GM23338 (cell line): ENCODE data around the gene SEMA6B. TPM values are rescaled to one million over a fixed set of nuclear protein-coding genes. Genes with fewer than 3 reads are reported as not detected.

Experiments
- ATAC-seq: fragments of 200-7000 bp; cut with Tn5 transposase; 3 replicates; pipeline ENCODE4 v1.9.1; 2020
- DNase-seq: peaks from one replicate; pipeline ENCODE4 v3.0.0-alpha.2; 2015; ENCODE audit warnings: low spot score
- H2AFZ ChIP-seq: fragments of 200-600 bp; sonication (generic); 2 replicates; pipeline ENCODE4 v1.8.0; 2016; ENCODE audit warnings: antibody characterized with exemption, mild to moderate bottlenecking, moderate library complexity
- H3F3A ChIP-seq: fragments of 200-600 bp; sonication (generic); replicated peaks from 2 replicates; pipeline ENCODE4 v1.8.0; 2017; ENCODE audit warnings: antibody characterized with exemption, mixed run types, low read depth
- H3K27ac ChIP-seq: fragments of 200-600 bp; sonication (generic); 2 replicates; pipeline ENCODE4 v1.6.1; 2016; ENCODE audit warnings: low read depth
- H3K27me3 ChIP-seq: fragments of 200-600 bp; sonication (generic); 2 replicates; pipeline ENCODE4 v1.8.0; 2016; ENCODE audit warnings: mild to moderate bottlenecking, mixed run types, moderate library complexity; ENCODE audit not compliant: insufficient read depth
- H3K36me3 ChIP-seq: fragments of 200-600 bp; sonication (generic); 2 replicates; pipeline ENCODE4 v1.8.0; 2016; ENCODE audit warnings: mild to moderate bottlenecking; ENCODE audit not compliant: insufficient read depth
- H3K4me1 ChIP-seq: fragments of 200-600 bp; sonication (generic); 2 replicates; pipeline ENCODE4 v1.8.0; 2016; ENCODE audit warnings: mild to moderate bottlenecking, moderate library complexity; ENCODE audit not compliant: insufficient read depth
- H3K4me2 ChIP-seq: fragments of 200-600 bp; sonication (generic); 2 replicates; pipeline ENCODE4 v1.7.1; 2017; ENCODE audit warnings: mixed run types
- H3K4me3 ChIP-seq: fragments of 200-600 bp; sonication (generic); 2 replicates; pipeline ENCODE4 v1.6.1; 2016; ENCODE audit warnings: mixed run types
- H3K79me2 ChIP-seq: fragments of 200-600 bp; sonication (generic); replicated peaks from 2 replicates; pipeline ENCODE4 v1.8.0; 2017; ENCODE audit warnings: mild to moderate bottlenecking; ENCODE audit not compliant: insufficient read depth
- H3K9me2 ChIP-seq: fragments of 200-600 bp; sonication (generic); 2 replicates; pipeline ENCODE4 v1.8.0; 2017; ENCODE audit not compliant: insufficient read depth
- H4K20me1 ChIP-seq: fragments of 200-600 bp; sonication (generic); replicated peaks from 2 replicates; pipeline ENCODE4 v1.8.0; 2017; ENCODE audit warnings: mild to moderate bottlenecking; ENCODE audit not compliant: insufficient read depth
- H3K27ac Mint-ChIP-seq: 2 replicates; pipeline ENCODE4 v1.8.0; 2020; ENCODE audit warnings: inconsistent platforms, mild to moderate bottlenecking, moderate library complexity, mixed read lengths
- H3K27me3 Mint-ChIP-seq: 3 replicates; pipeline ENCODE4 v1.8.0; 2022; ENCODE audit warnings: low read depth, mild to moderate bottlenecking, moderate library complexity, mixed read lengths, inconsistent platforms; ENCODE audit not compliant: insufficient read depth, poor library complexity
- H3K36me3 Mint-ChIP-seq: 3 replicates; pipeline ENCODE4 v1.8.0; 2021; ENCODE audit warnings: low read depth, mild to moderate bottlenecking, inconsistent platforms, moderate library complexity, mixed read lengths
- H3K4me1 Mint-ChIP-seq: 3 replicates; pipeline ENCODE4 v1.8.0; 2020; ENCODE audit warnings: mild to moderate bottlenecking, inconsistent platforms, mixed read lengths
- H3K4me3 Mint-ChIP-seq: 3 replicates; pipeline ENCODE4 v1.8.0; 2021; ENCODE audit warnings: moderate library complexity, mild to moderate bottlenecking, inconsistent platforms, mixed read lengths
- H3K9me3 Mint-ChIP-seq: 3 replicates; pipeline ENCODE4 v1.8.0; 2020; ENCODE audit warnings: moderate library complexity, mild to moderate bottlenecking, inconsistent platforms, mixed read lengths
- CREB1 ChIP-seq: fragments of 250-450 bp; sonication (Bioruptor Pico); IDR thresholded peaks from 2 replicates; pipeline ENCODE4 v1.5.0; 2020; ENCODE audit warnings: low read depth, mild to moderate bottlenecking, moderate library complexity
- ETS1 ChIP-seq: IDR thresholded peaks from 2 replicates; pipeline ENCODE4 v1.6.1; 2016; ENCODE audit warnings: antibody characterized with exemption
- EZH2 ChIP-seq: fragments of 200-600 bp; sonication (generic); IDR thresholded peaks from one replicate; pipeline ENCODE4 v1.8.0; 2017; ENCODE audit warnings: antibody characterized with exemption, mild to moderate bottlenecking, low read depth; ENCODE audit not compliant: unreplicated experiment
- NANOG ChIP-seq: IDR thresholded peaks from 2 replicates; pipeline ENCODE4 v1.6.1; 2016; ENCODE audit warnings: antibody characterized with exemption, borderline replicate concordance
- POLR2AphosphoS5 ChIP-seq: IDR thresholded peaks from 2 replicates; pipeline ENCODE4 v1.6.1; 2016; ENCODE audit warnings: antibody characterized with exemption, low read depth
- ZNF462 ChIP-seq: fragments of 250-450 bp; sonication (Bioruptor Pico); IDR thresholded peaks from 2 replicates; pipeline ENCODE4 v1.5.0; 2020; ENCODE audit warnings: mild to moderate bottlenecking, moderate library complexity
- polyA plus RNA-seq: library from polyadenylated mRNA; unstranded; fragments of >200 nt; fragmentation: Nextera tagmentation; extraction: Ambion mirVana; gene quantifications from 2 replicates; pipeline ENCODE4 v1.2.1, GENCODE V29; 2016
- total RNA-seq: library from RNA; depleted of rRNA; stranded (reverse); fragments of >200 nt; shearing (Covaris generic); gene quantifications from 2 replicates; pipeline ENCODE4 v1.2.3, GENCODE V29; 2014

Gene SEMA6B
- total and polyA plus RNA-seq, 2 experiments from 2014 or later: 5.3 to 42.7 TPM

- H3K9me2 ChIP-seq: no peaks in the 10 kb centered on the region
- peaks cover 58% of the 10 kb centered on the region for H3K36me3 Mint-ChIP-seq
- H3K4me3 Mint-ChIP-seq: no peak overlapping the region; the same call in 2 of the 3 replicates
These were observed 6.3 kb downstream of the SEMA6B start for GRCh38 chr19:4553092-4553695.

More at GRCh38 chr19:4553092-4553695, 6.3 kb downstream of the SEMA6B start:
- Histone ChIP-seq H3K79me2 (no peaks in the 10 kb centered on the region), H3K36me3 (peaks cover 4% of the 10 kb centered on the region), H3K4me3 (no peak overlapping the region), H3F3A (peaks cover 9% of the 10 kb centered on the region; the same call in 1 of the 2 replicates), H4K20me1 (peaks cover 8% of the 10 kb centered on the region; the same call in 1 of the 2 replicates), H2AFZ (no peak overlapping the region), H3K4me1 (no peaks in the 10 kb centered on the region; the same call in 1 of the 2 replicates), H3K27ac (no peak overlapping the region), H3K4me2 (no peak overlapping the region), H3K27me3 (no peaks in the 10 kb centered on the region)
- no peak overlapping the region for H3K27ac Mint-ChIP-seq
- H3K27me3 Mint-ChIP-seq: peaks cover 23% of the 10 kb centered on the region
- no peak for DNase-seq
- H3K4me1 Mint-ChIP-seq: peaks cover 7% of the 10 kb centered on the region; the same call in 2 of the 3 replicates
- H3K9me3 Mint-ChIP-seq: no peaks in the 10 kb centered on the region
- ATAC-seq: no peak
- no peak for TF ChIP-seq EZH2
- no peak for TF ChIP-seq POLR2AphosphoS5
- TF ChIP-seq ZNF462: no peak
- TF ChIP-seq ETS1: no peak
- TF ChIP-seq NANOG: no peak
- TF ChIP-seq CREB1 (CRISPR knock-in tag): no peak
